GM19328 (cell line): ENCODE data around the gene MICAL3.
"Not testable (repeated sequence)": the region's sequence is repeated elsewhere in the genome, so short reads cannot be mapped to it uniquely, and the experiment has no call there.

Experiments
- ATAC-seq: cut with Tn5 transposase; IDR thresholded peaks from one replicate; pipeline ENCODE4 v1.9.1; 2021; ENCODE audit warnings: mild to moderate bottlenecking, moderate library complexity; ENCODE audit not compliant: unreplicated experiment

MICAL3 gene

GRCh38 chr22:18059473-18059872 is 35.1 kb upstream of the MICAL3 start:
- ATAC-seq: no peak

- ATAC-seq: no peak
Observed at GRCh38 chr22:18059094-18059417, 34.7 kb upstream of the MICAL3 start.

GRCh38 chr22:18058371-18059093 is 34.2 kb upstream of the MICAL3 start:
- no peak for ATAC-seq

- ATAC-seq: peak; percentile 56
Observed at GRCh38 chr22:18057568-18058209, 33.3 kb upstream of the MICAL3 start.

- ATAC-seq: peak; percentile 59
Observed at GRCh38 chr22:18056807-18057474, 32.6 kb upstream of the MICAL3 start.

- no peak for ATAC-seq
Observed at GRCh38 chr22:18056161-18056666, 31.9 kb upstream of the MICAL3 start.

GRCh38 chr22:18055619-18056160 is 31.3 kb upstream of the MICAL3 start:
- no peak for ATAC-seq

- ATAC-seq: not testable (repeated sequence)
Observed at GRCh38 chr22:18053216-18053946, 29.0 kb upstream of the MICAL3 start.

GRCh38 chr22:18051113-18051512 is 26.8 kb upstream of the MICAL3 start:
- ATAC-seq: not testable (repeated sequence)

GRCh38 chr22:18050065-18050464 is 25.7 kb upstream of the MICAL3 start:
- ATAC-seq: no peak

- no peak for ATAC-seq
Observed at GRCh38 chr22:18048441-18048898, 24.1 kb upstream of the MICAL3 start.

GRCh38 chr22:18048041-18048440 is 23.7 kb upstream of the MICAL3 start:
- no peak for ATAC-seq

- ATAC-seq: no peak
Observed at GRCh38 chr22:18045794-18046193, 21.4 kb upstream of the MICAL3 start.

GRCh38 chr22:18044548-18045271 is 20.3 kb upstream of the MICAL3 start:
- ATAC-seq: no peak

GRCh38 chr22:18042685-18043084 is 18.3 kb upstream of the MICAL3 start:
- ATAC-seq: no peak

- ATAC-seq: not testable (repeated sequence)
Observed at GRCh38 chr22:18040898-18041297, 16.5 kb upstream of the MICAL3 start.

GRCh38 chr22:18035751-18036150 is 11.4 kb upstream of the MICAL3 start:
- no peak for ATAC-seq

GRCh38 chr22:18034076-18034475 is 9.7 kb upstream of the MICAL3 start:
- no peak for ATAC-seq

GRCh38 chr22:18033204-18033998 is 9.0 kb upstream of the MICAL3 start:
- ATAC-seq: no peak
